ENCODE data around the gene PNPLA8. TPM values are rescaled to one million over a fixed set of nuclear protein-coding genes. Genes with fewer than 3 reads are reported as not detected.

PNPLA8 gene
- total RNA-seq, 1 experiment from 2014 or later, result 6.9 TPM

DNA sequence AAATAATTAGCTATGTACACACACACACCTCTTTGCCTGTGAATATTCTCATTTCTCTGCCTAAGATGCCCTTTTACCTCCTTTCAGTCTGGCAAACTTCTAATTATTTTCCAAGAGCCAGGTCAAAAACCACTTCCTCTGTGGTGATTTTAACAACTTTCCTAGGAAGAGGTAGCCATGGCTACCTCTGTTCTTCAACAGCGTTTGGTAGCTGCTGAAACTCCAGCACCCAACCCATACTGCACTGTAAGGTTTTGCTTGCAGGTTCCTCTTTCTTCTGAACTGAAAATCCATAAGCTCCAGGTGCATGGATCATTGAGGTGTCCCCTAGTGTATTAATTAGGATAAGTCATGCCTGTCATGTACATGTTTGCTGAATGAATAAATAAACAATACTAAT is 95.3 kb downstream of the PNPLA8 start:
- no peaks in the 10 kb centered on the region for H3K36me3 Mint-ChIP-seq (ENCODE audit: insufficient read depth, unreplicated experiment)
- H3K4me1 Mint-ChIP-seq (ENCODE audit: low read depth, unreplicated experiment), result peaks cover 35% of the 10 kb centered on the region
- no peak overlapping the region for H3K4me3 Mint-ChIP-seq (ENCODE audit: low read depth, unreplicated experiment)
- H3K27ac Mint-ChIP-seq (ENCODE audit: unreplicated experiment), result no peak overlapping the region
- no peak for DNase-seq
- H3K27me3 Mint-ChIP-seq (ENCODE audit: unreplicated experiment), result no peaks in the 10 kb centered on the region
- intact Hi-C loops (cut with micrococcal nuclease; ENCODE audit: unreplicated experiment), result no loop called here
- no peaks in the 10 kb centered on the region for H3K9me3 Mint-ChIP-seq (ENCODE audit: low read depth, unreplicated experiment)
- no peak for TF ChIP-seq CTCF (IDR thresholded peaks at IDR 0.05; ENCODE audit: unreplicated experiment)
- no TSS peak for BruUV-seq (replicated peaks)
- CTCF ChIA-PET, result no interaction called here

DNA sequence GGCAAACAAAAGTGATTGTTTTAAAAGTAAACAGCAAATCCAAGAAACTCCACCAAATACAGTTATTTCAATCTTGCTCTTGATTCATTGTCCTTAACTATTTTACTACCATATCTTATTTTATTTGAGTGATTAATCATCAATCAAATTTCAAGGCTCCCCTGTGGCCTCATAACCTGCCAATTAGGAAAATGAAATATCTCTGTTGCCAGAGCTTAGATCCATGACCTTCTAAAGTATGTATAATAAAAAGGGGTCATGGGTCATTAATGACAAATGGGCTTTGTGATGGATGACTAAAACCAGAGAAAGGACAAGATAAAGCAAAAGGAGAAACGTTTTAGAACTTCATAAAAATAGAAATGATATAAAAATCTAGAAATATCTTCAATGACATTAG is 98.2 kb downstream of the PNPLA8 start:
- intact Hi-C loops (cut with micrococcal nuclease; ENCODE audit: unreplicated experiment), result no loop called here
- BruUV-seq (replicated peaks), result no TSS peak
- no peaks in the 10 kb centered on the region for H3K36me3 Mint-ChIP-seq (ENCODE audit: insufficient read depth, unreplicated experiment)
- no peak overlapping the region for H3K27ac Mint-ChIP-seq (ENCODE audit: unreplicated experiment)
- no peaks in the 10 kb centered on the region for H3K9me3 Mint-ChIP-seq (ENCODE audit: low read depth, unreplicated experiment)
- H3K4me1 Mint-ChIP-seq (ENCODE audit: low read depth, unreplicated experiment), result peaks cover 18% of the 10 kb centered on the region
- H3K27me3 Mint-ChIP-seq (ENCODE audit: unreplicated experiment), result no peaks in the 10 kb centered on the region
- TF ChIP-seq CTCF (IDR thresholded peaks at IDR 0.05; ENCODE audit: unreplicated experiment), result no peak
- CTCF ChIA-PET, result no interaction called here
- H3K4me3 Mint-ChIP-seq (ENCODE audit: low read depth, unreplicated experiment), result no peak overlapping the region
- DNase-seq, result no peak

- BruUV-seq (replicated peaks), result no TSS peak
- Mint-ChIP-seq H3K4me3 (ENCODE audit: low read depth, unreplicated experiment) (no peak overlapping the region), H3K27me3 (ENCODE audit: unreplicated experiment) (no peaks in the 10 kb centered on the region), H3K4me1 (ENCODE audit: low read depth, unreplicated experiment) (peaks cover 12% of the 10 kb centered on the region), H3K27ac (ENCODE audit: unreplicated experiment) (no peak overlapping the region), H3K9me3 (ENCODE audit: low read depth, unreplicated experiment) (no peaks in the 10 kb centered on the region), H3K36me3 (ENCODE audit: insufficient read depth, unreplicated experiment) (no peaks in the 10 kb centered on the region)
- CTCF ChIA-PET, result no interaction called here
- no peak for DNase-seq
- TF ChIP-seq CTCF (IDR thresholded peaks at IDR 0.05; ENCODE audit: unreplicated experiment), result no peak
- intact Hi-C loops (cut with micrococcal nuclease; ENCODE audit: unreplicated experiment), result no loop called here
These were observed 100.1 kb downstream of the PNPLA8 start for GRCh38 chr7:108425714-108426275.

DNA sequence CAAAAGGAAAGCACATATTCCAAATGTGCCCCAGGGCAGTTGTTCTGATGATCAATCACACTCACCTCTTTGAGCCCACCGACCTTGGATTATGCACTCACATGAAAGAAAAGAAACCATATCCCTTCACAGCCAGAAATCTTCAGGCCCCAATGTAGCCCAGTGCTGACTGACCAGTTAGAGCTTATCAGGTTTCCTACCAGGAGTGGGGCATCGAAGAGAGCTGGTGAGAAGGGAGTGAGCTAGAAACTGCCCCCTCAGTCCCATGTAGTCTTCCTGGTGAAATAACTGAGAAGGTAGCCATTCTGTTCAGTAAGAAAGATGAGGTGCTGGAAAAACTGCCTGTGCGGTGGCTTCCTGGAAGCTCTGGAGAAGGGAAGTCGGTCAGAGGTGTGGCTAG is 101.9 kb downstream of the PNPLA8 start:
- no peaks in the 10 kb centered on the region for H3K4me1 Mint-ChIP-seq (ENCODE audit: low read depth, unreplicated experiment)
- no peaks in the 10 kb centered on the region for H3K27me3 Mint-ChIP-seq (ENCODE audit: unreplicated experiment)
- CTCF ChIA-PET, result no interaction called here
- H3K27ac Mint-ChIP-seq (ENCODE audit: unreplicated experiment), result no peak overlapping the region
- no peak for TF ChIP-seq CTCF (IDR thresholded peaks at IDR 0.05; ENCODE audit: unreplicated experiment)
- intact Hi-C loops (cut with micrococcal nuclease; ENCODE audit: unreplicated experiment), result no loop called here
- no TSS peak for BruUV-seq (replicated peaks)
- no peak overlapping the region for H3K4me3 Mint-ChIP-seq (ENCODE audit: low read depth, unreplicated experiment)
- no peak for DNase-seq
- no peaks in the 10 kb centered on the region for H3K36me3 Mint-ChIP-seq (ENCODE audit: insufficient read depth, unreplicated experiment)
- no peaks in the 10 kb centered on the region for H3K9me3 Mint-ChIP-seq (ENCODE audit: low read depth, unreplicated experiment)

Measured in Calu3 (cell line).